A549 (cell line): ENCODE data around the gene KRTAP12-4.

Experiments used
- CTCF ChIP-seq: fragments of >200 bp; sonication (Bioruptor Twin); formaldehyde crosslinking; IDR thresholded peaks from 3 replicates; pipeline ENCODE4 v1.5.1; 2016
- MAZ ChIP-seq: fragments of 150-350 bp; IDR thresholded peaks from 2 replicates; pipeline ENCODE4 v1.6.1; 2014; ENCODE audit warnings: antibody characterized with exemption, low read depth, low read length, borderline replicate concordance
- POLR2A ChIP-seq: IDR thresholded peaks from 2 replicates; pipeline ENCODE4 v1.6.1; 2012; ENCODE audit warnings: mild to moderate bottlenecking, low read length
- RAD21 ChIP-seq, 2 experiments: fragments of >200 bp in 1 of 2; sonication (Bioruptor Twin) in 1 of 2; formaldehyde crosslinking in 1 of 2; IDR thresholded peaks in 1 of 2; conservative IDR thresholded peaks in 1 of 2; 2 replicates in 1 of 2; 3 replicates in 1 of 2; pipeline ENCODE4 v1.6.1; 2012 to 2018; ENCODE audit warnings: inconsistent platforms in 1 of 2
- REST ChIP-seq: fragments of 200-600 bp; sonication (generic); IDR thresholded peaks from 2 replicates; pipeline ENCODE4 v1.6.1; 2016; ENCODE audit warnings: antibody characterized with exemption, mild to moderate bottlenecking, moderate library complexity
- RFX5 ChIP-seq: fragments of 450-650 bp; IDR thresholded peaks from 2 replicates; pipeline ENCODE4 v1.7.1; 2014; ENCODE audit warnings: antibody characterized with exemption, mild to moderate bottlenecking, moderate library complexity
- SMC3 ChIP-seq: fragments of >200 bp; sonication (Bioruptor Twin); formaldehyde crosslinking; IDR thresholded peaks from 3 replicates; pipeline ENCODE4 v1.6.1; 2018; ENCODE audit warnings: inconsistent platforms

GRCh38 chr21:44618909-44619308 lies 35.5 kb downstream of the KRTAP12-4 start:
- TF ChIP-seq RFX5 (no peak), CTCF (no peak), MAZ (no peak), SMC3 (no peak), REST (no peak), POLR2A (no peak), RAD21 (conservative IDR thresholded peaks at IDR 0.05 in 1 of 2, IDR thresholded peaks at IDR 0.05 in 1 of 2) (no peak)
